GM11168 (cell line): Measurements from ENCODE around the gene TMEM126B.

ENCODE experiments used
- in situ Hi-C: fragments of 300-500 bp; cut with MboI; formaldehyde crosslinking; loops from one replicate; pipeline ENCODE4 v1.12.0; 2022; ENCODE audit warnings: low sequenced_read_pairs; ENCODE audit not compliant: unreplicated experiment

TMEM126B gene

DNA sequence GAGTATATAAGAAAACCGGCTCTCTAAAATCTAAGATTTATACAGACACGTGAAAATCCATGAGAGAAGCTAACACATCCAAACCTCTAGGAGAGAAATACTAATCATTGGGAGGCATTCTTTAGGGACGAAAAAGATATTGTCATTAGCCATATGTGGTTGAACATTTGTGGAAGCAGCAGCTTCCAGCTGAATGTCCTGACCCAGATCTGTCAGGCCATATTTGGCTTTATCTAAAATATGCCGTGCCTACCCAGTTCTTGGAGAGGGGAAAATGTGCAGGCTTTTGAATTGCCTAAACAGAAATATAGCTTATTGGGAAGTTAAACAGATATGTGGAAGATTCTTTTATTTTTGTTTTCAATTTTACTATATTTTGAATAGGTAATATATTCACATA is 51.2 kb downstream of the TMEM126B start:
- in situ Hi-C loops, result no loop called here

DNA sequence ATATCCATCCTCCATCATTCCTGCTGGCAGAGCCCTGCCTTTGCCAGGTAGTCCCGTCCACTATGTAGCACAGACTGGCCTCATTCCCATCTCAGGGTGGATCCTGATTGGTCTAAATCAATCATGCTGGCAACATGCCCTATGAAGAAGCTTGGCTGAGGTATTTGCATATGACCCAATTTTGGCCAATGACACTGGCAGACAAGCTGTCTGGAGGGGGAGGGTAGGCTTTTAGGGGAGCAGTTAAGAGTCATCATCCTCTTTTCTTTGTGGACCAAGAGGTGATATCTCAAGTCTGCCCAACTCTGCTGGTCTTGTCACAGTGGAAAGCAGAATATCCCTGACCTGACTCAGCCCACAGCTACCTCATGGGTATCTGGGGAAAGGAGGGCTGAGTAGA is 52.5 kb downstream of the TMEM126B start:
- in situ Hi-C loops, result no loop called here

DNA sequence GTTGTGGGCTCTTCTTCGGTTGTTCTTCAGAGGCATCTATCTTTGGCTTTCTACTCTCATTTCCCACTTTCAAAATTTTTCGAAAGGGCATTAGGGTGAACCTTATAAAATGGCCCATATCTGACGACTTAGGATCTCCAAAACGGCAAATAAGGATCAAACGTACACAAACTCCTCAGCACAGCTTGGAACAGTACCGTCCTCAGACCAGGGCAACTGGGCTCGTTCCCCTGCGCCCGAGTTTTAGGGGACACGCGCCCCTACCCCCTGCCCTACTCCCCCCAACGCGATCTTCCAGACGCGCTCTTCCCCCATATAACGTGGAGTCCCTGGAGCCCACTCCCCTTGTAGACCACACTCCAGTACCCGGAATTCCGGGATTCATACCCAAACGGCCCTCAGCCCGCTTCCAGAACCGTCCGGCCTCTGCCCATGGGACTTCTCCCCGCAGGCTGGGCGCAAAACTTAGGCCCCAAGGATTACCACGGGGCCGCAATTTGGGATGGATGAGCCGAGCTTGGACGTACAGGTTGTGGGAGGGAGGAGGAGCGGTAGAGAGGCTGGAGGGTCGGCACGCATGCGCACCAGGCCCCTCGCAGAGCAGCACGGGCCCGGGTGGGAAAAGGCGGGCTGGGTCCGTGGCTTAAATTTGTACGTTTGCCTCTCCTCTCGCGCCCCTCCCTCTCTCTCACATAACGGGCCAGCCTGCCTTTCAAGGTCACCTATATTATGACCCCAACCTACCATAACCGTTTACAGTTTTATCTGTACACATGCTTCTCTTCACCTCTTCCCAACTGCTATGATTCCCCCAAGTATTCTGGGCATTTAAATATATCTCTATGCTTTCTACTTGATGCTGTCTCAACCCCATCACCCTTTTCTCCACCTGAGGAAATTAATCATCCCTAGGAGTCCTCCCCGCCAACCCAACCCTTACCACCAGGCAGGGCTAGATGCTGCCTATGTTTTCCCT is 54.2 kb downstream of the TMEM126B start:
- in situ Hi-C loops, result no loop called here

- in situ Hi-C loops, result no loop called here
Observed at GRCh38 chr11:85685125-85685819, 56.9 kb downstream of the TMEM126B start.

DNA sequence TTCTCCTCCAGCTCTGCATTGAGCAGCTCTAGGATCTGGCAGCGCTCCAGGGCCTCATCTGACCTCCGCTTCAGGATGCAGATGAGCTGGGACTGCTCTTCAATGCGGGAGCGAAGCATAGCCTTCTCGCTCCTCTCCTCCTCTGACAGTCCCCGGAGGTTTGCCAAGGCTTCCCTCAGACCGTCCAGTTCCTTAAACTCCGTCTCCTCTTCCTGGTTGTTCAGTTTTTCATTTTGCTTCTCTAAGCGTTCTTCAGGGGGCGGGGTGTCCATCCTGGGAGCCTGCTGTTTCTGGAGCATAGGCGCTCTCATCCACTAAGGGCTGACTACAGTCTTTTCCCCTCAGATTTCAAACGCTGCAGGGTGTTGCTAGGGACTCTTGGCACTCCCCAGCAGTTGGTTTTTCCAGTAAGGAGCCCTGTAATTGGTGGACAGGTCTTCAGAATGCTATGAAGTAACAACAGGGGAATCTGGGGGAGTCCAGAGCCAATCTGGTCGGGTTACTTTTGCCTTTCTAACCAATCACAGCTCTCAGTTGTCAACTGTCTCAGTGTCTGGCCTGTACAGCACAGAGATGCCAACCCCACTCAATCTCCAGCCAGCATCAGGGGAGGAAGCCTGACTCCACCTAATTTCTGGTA is 57.5 kb downstream of the TMEM126B start, which contains the start of gene CCDC89:
CCDC89 (minus strand) TSS at position 376 of the 640 bp plus-strand sequence; CDS start at position 311, 65 bp downstream.
- in situ Hi-C loops, result no loop called here
